Neutrophil (primary cell): Measurements from ENCODE around the gene TENM3.

Experiments used
- H3K27ac ChIP-seq: fragments of 200-600 bp; sonication (generic); 2 replicates; pipeline ENCODE4 v1.5.1; 2016; ENCODE audit warnings: mild to moderate bottlenecking, moderate library complexity
- H3K27me3 ChIP-seq: fragments of 200-600 bp; sonication (generic); 2 replicates; pipeline ENCODE4 v1.6.0; 2016; ENCODE audit warnings: mild to moderate bottlenecking
- H3K36me3 ChIP-seq: fragments of 200-600 bp; sonication (generic); 2 replicates; pipeline ENCODE4 v1.5.1; 2017
- H3K4me1 ChIP-seq, 2 experiments: fragments of 200-600 bp in 1 of 2; sonication (generic) in 1 of 2; 1 replicate in 1 of 2; 2 replicates in 1 of 2; pipeline versions ENCODE4 v1.5.1 to v1.6.1; 2013 to 2016; ENCODE audit warnings: low read depth in 1 of 2, low read length in 1 of 2, mild to moderate bottlenecking in 1 of 2, moderate library complexity in 1 of 2; ENCODE audit not compliant: control insufficient read depth in 1 of 2, insufficient read depth in 1 of 2
- H3K4me3 ChIP-seq, 2 experiments: fragments of 200-600 bp in 1 of 2; sonication (generic) in 1 of 2; 1 replicate in 1 of 2; 2 replicates in 1 of 2; pipeline ENCODE4 v1.5.1; 2013 to 2016; ENCODE audit warnings: low read depth in 1 of 2, low read length in 1 of 2, mild to moderate bottlenecking in 1 of 2, moderate library complexity in 1 of 2
- H3K9me3 ChIP-seq: fragments of 200-600 bp; sonication (generic); 2 replicates; pipeline ENCODE4 v1.5.1; 2016
- TF ChIP-seq, protein P1 (sequence below): fragments of 200-600 bp; sonication (generic); IDR thresholded peaks from 2 replicates; pipeline ENCODE4 v1.5.1; 2016; ENCODE audit warnings: antibody characterized with exemption

TENM3 gene

GRCh38 chr4:182538031-182538430 is 294.8 kb downstream of the TENM3 start:
- TF ChIP-seq, protein P1, sequence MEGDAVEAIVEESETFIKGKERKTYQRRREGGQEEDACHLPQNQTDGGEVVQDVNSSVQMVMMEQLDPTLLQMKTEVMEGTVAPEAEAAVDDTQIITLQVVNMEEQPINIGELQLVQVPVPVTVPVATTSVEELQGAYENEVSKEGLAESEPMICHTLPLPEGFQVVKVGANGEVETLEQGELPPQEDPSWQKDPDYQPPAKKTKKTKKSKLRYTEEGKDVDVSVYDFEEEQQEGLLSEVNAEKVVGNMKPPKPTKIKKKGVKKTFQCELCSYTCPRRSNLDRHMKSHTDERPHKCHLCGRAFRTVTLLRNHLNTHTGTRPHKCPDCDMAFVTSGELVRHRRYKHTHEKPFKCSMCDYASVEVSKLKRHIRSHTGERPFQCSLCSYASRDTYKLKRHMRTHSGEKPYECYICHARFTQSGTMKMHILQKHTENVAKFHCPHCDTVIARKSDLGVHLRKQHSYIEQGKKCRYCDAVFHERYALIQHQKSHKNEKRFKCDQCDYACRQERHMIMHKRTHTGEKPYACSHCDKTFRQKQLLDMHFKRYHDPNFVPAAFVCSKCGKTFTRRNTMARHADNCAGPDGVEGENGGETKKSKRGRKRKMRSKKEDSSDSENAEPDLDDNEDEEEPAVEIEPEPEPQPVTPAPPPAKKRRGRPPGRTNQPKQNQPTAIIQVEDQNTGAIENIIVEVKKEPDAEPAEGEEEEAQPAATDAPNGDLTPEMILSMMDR, result no peak
- Histone ChIP-seq H3K27me3 (no peaks in the 10 kb centered on the region), H3K4me3 (no peak overlapping the region), H3K27ac (no peak overlapping the region), H3K9me3 (no peaks in the 10 kb centered on the region), H3K4me1 (no peaks in the 10 kb centered on the region), H3K36me3 (no peaks in the 10 kb centered on the region)

DNA sequence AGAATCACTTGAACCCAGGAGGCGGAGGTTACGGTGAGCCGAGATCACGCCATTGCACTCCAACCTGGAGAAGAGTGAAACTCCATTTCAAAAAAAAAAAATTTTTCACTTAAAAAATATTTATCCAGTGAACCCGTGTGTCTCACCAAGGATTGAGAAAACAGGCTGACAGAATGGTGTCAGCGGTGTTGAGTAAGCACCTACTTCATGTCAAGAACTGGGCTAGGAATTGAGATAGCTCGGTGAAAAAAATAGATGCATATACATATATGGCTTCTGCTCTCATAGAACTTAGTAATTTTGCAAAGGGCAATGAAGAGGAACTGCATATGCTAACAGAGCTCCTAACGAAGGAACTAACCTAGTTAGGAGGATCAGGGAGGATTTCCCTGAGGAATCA is 297.3 kb downstream of the TENM3 start:
- Histone ChIP-seq H3K27me3 (no peaks in the 10 kb centered on the region), H3K9me3 (no peaks in the 10 kb centered on the region), H3K36me3 (no peaks in the 10 kb centered on the region), H3K27ac (no peak overlapping the region), H3K4me3 (no peak overlapping the region), H3K4me1 (no peaks in the 10 kb centered on the region)
- TF ChIP-seq, protein P1, result no peak

DNA sequence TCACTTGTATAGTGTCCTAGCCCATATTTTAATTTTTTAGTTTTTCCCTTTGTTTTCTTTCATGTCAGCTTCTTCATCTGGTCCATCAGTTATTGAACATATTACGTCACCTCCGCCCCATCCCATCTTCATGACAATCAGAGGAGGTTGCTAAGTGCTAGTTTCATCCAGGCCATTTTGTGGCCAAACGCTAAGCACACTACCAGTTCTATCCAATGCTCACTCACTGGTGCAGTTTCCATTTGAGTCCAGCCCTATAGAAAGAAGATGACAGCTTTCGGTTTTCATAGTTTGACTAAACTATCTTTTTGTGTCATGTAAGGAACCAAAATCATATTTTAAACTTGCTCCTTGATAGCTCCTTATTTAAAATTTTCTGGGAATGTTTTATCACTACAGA is 304.2 kb downstream of the TENM3 start:
- H3K4me1 ChIP-seq, result no peaks in the 10 kb centered on the region
- H3K9me3 ChIP-seq, result no peaks in the 10 kb centered on the region
- H3K36me3 ChIP-seq, result no peaks in the 10 kb centered on the region
- TF ChIP-seq, protein P1, result no peak
- no peaks in the 10 kb centered on the region for H3K27me3 ChIP-seq
- no peak overlapping the region for H3K27ac ChIP-seq
- H3K4me3 ChIP-seq, result no peak overlapping the region

- H3K9me3 ChIP-seq, result no peaks in the 10 kb centered on the region
- no peaks in the 10 kb centered on the region for H3K4me1 ChIP-seq
- TF ChIP-seq, protein P1, result no peak
- no peaks in the 10 kb centered on the region for H3K27me3 ChIP-seq
- H3K4me3 ChIP-seq, result no peak overlapping the region
- no peaks in the 10 kb centered on the region for H3K36me3 ChIP-seq
- H3K27ac ChIP-seq, result no peak overlapping the region
Measured at GRCh38 chr4:182548156-182548555, 305.0 kb downstream of the TENM3 start.

- H3K27ac ChIP-seq, result no peak overlapping the region
- H3K27me3 ChIP-seq, result no peaks in the 10 kb centered on the region
- H3K4me3 ChIP-seq, result no peak overlapping the region
- H3K4me1 ChIP-seq, result no peaks in the 10 kb centered on the region
- no peaks in the 10 kb centered on the region for H3K9me3 ChIP-seq
- H3K36me3 ChIP-seq, result no peaks in the 10 kb centered on the region
- TF ChIP-seq, protein P1, result no peak
Measured at GRCh38 chr4:182549356-182549755, 306.2 kb downstream of the TENM3 start.

- no peak overlapping the region for H3K4me3 ChIP-seq
- TF ChIP-seq, protein P1, result no peak
- H3K36me3 ChIP-seq, result no peaks in the 10 kb centered on the region
- H3K9me3 ChIP-seq, result no peaks in the 10 kb centered on the region
- H3K4me1 ChIP-seq, result no peaks in the 10 kb centered on the region
- H3K27ac ChIP-seq, result no peak overlapping the region
- H3K27me3 ChIP-seq, result no peaks in the 10 kb centered on the region
Measured at GRCh38 chr4:182552948-182553347, 309.7 kb downstream of the TENM3 start.
